Uterus (tissue), 4 donors: ENCODE data around the gene ACKR2. TPM values are rescaled to one million over a fixed set of nuclear protein-coding genes. Genes with fewer than 3 reads are reported as not detected.

ENCODE experiments used
- DNase-seq, 2 donors: peaks; one replicate each; pipeline ENCODE4 v3.0.0-alpha.2; 2019 to 2020
- H3K27ac ChIP-seq, 2 donors: fragments of 200-600 bp; sonication (generic); 1 replicate in 1 of 2; 2 replicates in 1 of 2; pipeline ENCODE4 v1.5.1; 2016 to 2018
- H3K27me3 ChIP-seq, 2 donors: fragments of 200-600 bp; sonication (generic); one replicate each; pipeline ENCODE4 v1.5.1; 2018 to 2019; ENCODE audit warnings: control low read depth in 1 of 2
- H3K36me3 ChIP-seq, 2 donors: fragments of 200-600 bp; sonication (generic); one replicate each; pipeline ENCODE4 v1.5.1; 2019; ENCODE audit warnings: control low read depth in 1 of 2
- H3K4me1 ChIP-seq, 2 donors: fragments of 200-600 bp; sonication (generic); one replicate each; pipeline ENCODE4 v1.5.1; 2018 to 2019; ENCODE audit warnings: control low read depth in 1 of 2
- H3K4me3 ChIP-seq, 2 donors: fragments of 200-600 bp; sonication (generic); 1 replicate in 1 of 2; 2 replicates in 1 of 2; pipeline ENCODE4 v1.5.1; 2018 to 2019; ENCODE audit warnings: mild to moderate bottlenecking in 1 of 2
- H3K9me3 ChIP-seq, 2 donors: fragments of 200-600 bp; sonication (generic); one replicate each; pipeline ENCODE4 v1.5.1; 2019; ENCODE audit warnings: control low read depth in 1 of 2
- CTCF ChIP-seq, 4 experiments: fragments of 200-600 bp in 2 of 4; fragments of 450-650 bp in 2 of 4; sonication (generic) in 2 of 4; IDR thresholded peaks; one replicate each; pipeline ENCODE4 v1.5.1; 2016 to 2019; ENCODE audit warnings: antibody characterized with exemption in 4 of 4, mild to moderate bottlenecking in 2 of 4, moderate library complexity in 1 of 4
- POLR2A ChIP-seq, 2 donors: fragments of 450-650 bp; IDR thresholded peaks; one replicate each; pipeline ENCODE4 v1.6.1; 2016; ENCODE audit warnings: antibody characterized with exemption in 2 of 2, mild to moderate bottlenecking in 1 of 2, moderate library complexity in 1 of 2
- intact Hi-C: fragments of 100-400 bp; cut with DNase I; formaldehyde crosslinking; loops from one replicate; pipeline ENCODE4 v1.15.1; 2023; ENCODE audit warnings: low total_unique reads
- total RNA-seq, 4 donors: library from RNA; depleted of rRNA in 3 of 4; stranded (reverse); fragments of >200 nt in 3 of 4; gene quantifications; one replicate each; pipeline versions ENCODE4 v1.1.0 to v1.2.4, GENCODE V29; 2014 to 2023
- donor health status: DM: yes; HTN: yes; CAD: no.

Gene ACKR2
- total RNA-seq, 4 donors from 2014 or later: 1.5 to 8.7 (median 4.7) TPM

DNA sequence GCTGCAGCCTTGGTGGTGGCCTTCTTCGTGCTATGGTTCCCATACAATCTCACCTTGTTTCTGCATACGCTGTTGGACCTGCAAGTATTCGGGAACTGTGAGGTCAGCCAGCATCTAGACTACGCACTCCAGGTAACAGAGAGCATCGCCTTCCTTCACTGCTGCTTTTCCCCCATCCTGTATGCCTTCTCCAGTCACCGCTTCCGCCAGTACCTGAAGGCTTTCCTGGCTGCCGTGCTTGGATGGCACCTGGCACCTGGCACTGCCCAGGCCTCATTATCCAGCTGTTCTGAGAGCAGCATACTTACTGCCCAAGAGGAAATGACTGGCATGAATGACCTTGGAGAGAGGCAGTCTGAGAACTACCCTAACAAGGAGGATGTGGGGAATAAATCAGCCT lies 56.0 kb downstream of the ACKR2 start:
- Histone ChIP-seq H3K9me3 (no peaks in the 10 kb centered on the region), H3K36me3 (no peaks in the 10 kb centered on the region), H3K27me3 (no peaks in the 10 kb centered on the region), H3K4me1 (no peaks in the 10 kb centered on the region), H3K4me3 (no peak overlapping the region), H3K27ac (no peak overlapping the region)
- no peak for TF ChIP-seq POLR2A (IDR thresholded peaks at IDR 0.05)
- no peak for TF ChIP-seq CTCF (IDR thresholded peaks at IDR 0.05)
- intact Hi-C loops: no loop called here
- no peak for DNase-seq

GRCh38 chr3:42867138-42867537 lies 57.9 kb downstream of the ACKR2 start:
- no peak overlapping the region for H3K4me3 ChIP-seq
- no peaks in the 10 kb centered on the region for H3K27me3 ChIP-seq
- no peak for DNase-seq
- TF ChIP-seq CTCF (IDR thresholded peaks at IDR 0.05) (no peak), POLR2A (IDR thresholded peaks at IDR 0.05) (no peak)
- intact Hi-C loops: no loop called here
- H3K36me3 ChIP-seq: no peaks in the 10 kb centered on the region
- H3K27ac ChIP-seq: no peak overlapping the region
- H3K4me1 ChIP-seq: no peaks in the 10 kb centered on the region
- no peaks in the 10 kb centered on the region for H3K9me3 ChIP-seq

- intact Hi-C loops: no loop called here
- Histone ChIP-seq H3K27me3 (no peaks in the 10 kb centered on the region), H3K4me3 (no peak overlapping the region), H3K9me3 (no peaks in the 10 kb centered on the region), H3K36me3 (no peaks in the 10 kb centered on the region), H3K27ac (no peak overlapping the region), H3K4me1 (no peaks in the 10 kb centered on the region)
- no peak for DNase-seq
- TF ChIP-seq POLR2A (IDR thresholded peaks at IDR 0.05) (no peak), CTCF (IDR thresholded peaks at IDR 0.05) (no peak)
Measured at GRCh38 chr3:42868841-42869240, 59.6 kb downstream of the ACKR2 start.

GRCh38 chr3:42871592-42872196 lies 62.4 kb downstream of the ACKR2 start:
- no peak overlapping the region for H3K4me3 ChIP-seq
- no peak for DNase-seq
- TF ChIP-seq CTCF (IDR thresholded peaks at IDR 0.05) (no peak), POLR2A (IDR thresholded peaks at IDR 0.05) (no peak)
- no peak overlapping the region for H3K27ac ChIP-seq
- no peaks in the 10 kb centered on the region for H3K36me3 ChIP-seq
- intact Hi-C loops: no loop called here
- H3K4me1 ChIP-seq: no peaks in the 10 kb centered on the region
- H3K9me3 ChIP-seq: no peaks in the 10 kb centered on the region
- no peaks in the 10 kb centered on the region for H3K27me3 ChIP-seq

DNA sequence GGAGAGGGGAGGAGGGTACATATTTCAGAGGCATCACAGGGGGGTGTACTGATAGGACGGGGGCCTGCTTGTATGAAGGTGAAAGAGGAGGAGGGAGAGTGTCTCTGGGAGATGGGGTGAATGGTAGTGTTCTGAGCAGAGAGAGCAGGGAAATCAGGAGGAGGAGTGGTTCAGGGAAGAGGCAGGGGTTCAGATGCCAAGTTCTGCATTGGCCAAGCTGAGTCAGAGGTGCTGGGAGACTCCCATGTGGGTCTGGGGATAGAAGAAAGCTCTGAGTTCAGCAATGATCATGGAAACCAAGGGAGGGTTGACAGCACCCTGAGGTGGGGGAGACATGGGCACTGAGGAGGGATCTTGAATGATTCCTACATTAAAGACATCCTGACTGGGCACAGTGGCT lies 63.5 kb downstream of the ACKR2 start:
- Histone ChIP-seq H3K36me3 (no peaks in the 10 kb centered on the region), H3K4me3 (no peak overlapping the region), H3K9me3 (no peaks in the 10 kb centered on the region), H3K27me3 (no peaks in the 10 kb centered on the region), H3K4me1 (no peaks in the 10 kb centered on the region), H3K27ac (no peak overlapping the region)
- TF ChIP-seq POLR2A (IDR thresholded peaks at IDR 0.05): no peak
- TF ChIP-seq CTCF (IDR thresholded peaks at IDR 0.05): no peak
- intact Hi-C loops: no loop called here
- no peak for DNase-seq
